ENCODE data around the gene IGDCC3. TPM values are rescaled to one million over a fixed set of nuclear protein-coding genes. Genes with fewer than 3 reads are reported as not detected.
A peak's percentile ranks its signal among the peaks of the same experiment; 100 is the strongest.
"Not testable (repeated sequence)": the region's sequence is repeated elsewhere in the genome, so short reads cannot be mapped to it uniquely, and the experiment has no call there.

IGDCC3 gene
- total RNA-seq, 2 donors from 2014 or later = 7.9 to 13.5 TPM

DNA sequence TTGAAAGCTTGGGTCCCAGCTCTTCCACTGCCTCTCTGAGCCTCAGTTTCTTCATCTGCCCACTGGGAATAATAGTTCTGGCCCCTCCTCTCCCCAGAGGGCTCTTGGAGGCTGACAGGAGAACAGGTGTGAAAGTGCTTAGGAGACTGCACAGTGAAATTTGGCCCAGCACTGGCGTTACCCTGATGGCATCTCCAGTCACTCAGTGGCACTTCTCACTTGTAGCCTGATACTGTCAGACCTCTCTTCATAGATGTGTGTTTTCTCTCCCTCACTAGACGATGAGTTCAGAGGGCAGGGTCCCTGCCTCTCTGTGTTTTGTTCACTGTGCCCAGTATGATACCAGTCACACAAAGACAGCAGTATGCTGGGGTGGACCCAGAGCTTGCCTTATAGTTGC lies 22.2 kb upstream of the IGDCC3 start:
- H3K4me1 ChIP-seq (ENCODE audit: control insufficient read depth, insufficient read depth, low read length) = peaks cover 11% of the 10 kb centered on the region
- Mint-ChIP-seq H3K27ac (no peak overlapping the region), H3K36me3 (ENCODE audit: low read depth) (peaks cover 18% of the 10 kb centered on the region), H3K27me3 (ENCODE audit: insufficient read depth) (peaks cover 41% of the 10 kb centered on the region), H3K4me3 (no peak overlapping the region), H3K4me1 (peaks cover 25% of the 10 kb centered on the region), H3K9me3 (no peaks in the 10 kb centered on the region)
- H3K9ac ChIP-seq (ENCODE audit: extremely low read depth, low read length, poor library complexity, severe bottlenecking) = no peak overlapping the region
- no peak for DNase-seq
- H3K9me3 ChIP-seq (ENCODE audit: control insufficient read depth, low read length) = no peaks in the 10 kb centered on the region
- TF ChIP-seq, protein P1, sequence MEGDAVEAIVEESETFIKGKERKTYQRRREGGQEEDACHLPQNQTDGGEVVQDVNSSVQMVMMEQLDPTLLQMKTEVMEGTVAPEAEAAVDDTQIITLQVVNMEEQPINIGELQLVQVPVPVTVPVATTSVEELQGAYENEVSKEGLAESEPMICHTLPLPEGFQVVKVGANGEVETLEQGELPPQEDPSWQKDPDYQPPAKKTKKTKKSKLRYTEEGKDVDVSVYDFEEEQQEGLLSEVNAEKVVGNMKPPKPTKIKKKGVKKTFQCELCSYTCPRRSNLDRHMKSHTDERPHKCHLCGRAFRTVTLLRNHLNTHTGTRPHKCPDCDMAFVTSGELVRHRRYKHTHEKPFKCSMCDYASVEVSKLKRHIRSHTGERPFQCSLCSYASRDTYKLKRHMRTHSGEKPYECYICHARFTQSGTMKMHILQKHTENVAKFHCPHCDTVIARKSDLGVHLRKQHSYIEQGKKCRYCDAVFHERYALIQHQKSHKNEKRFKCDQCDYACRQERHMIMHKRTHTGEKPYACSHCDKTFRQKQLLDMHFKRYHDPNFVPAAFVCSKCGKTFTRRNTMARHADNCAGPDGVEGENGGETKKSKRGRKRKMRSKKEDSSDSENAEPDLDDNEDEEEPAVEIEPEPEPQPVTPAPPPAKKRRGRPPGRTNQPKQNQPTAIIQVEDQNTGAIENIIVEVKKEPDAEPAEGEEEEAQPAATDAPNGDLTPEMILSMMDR (conservative IDR thresholded peaks at IDR 0.05) = no peak
- H3K4me3 ChIP-seq (ENCODE audit: low read length) = no peak overlapping the region
- H3K36me3 ChIP-seq (ENCODE audit: control insufficient read depth, insufficient read depth, low read length) = peaks cover 30% of the 10 kb centered on the region
- WGBS, 2 experiments (ENCODE audit: insufficient coverage in 1 of 2, insufficient read length in 1 of 2) = 86 to 92% methylated on average over 2 of the region's 2 CpGs
- no peaks in the 10 kb centered on the region for H3K27me3 ChIP-seq (ENCODE audit: control insufficient read depth, insufficient read depth, low read length, poor library complexity, severe bottlenecking)
- no peak overlapping the region for H3K27ac ChIP-seq (ENCODE audit: low read depth, low read length)

DNA sequence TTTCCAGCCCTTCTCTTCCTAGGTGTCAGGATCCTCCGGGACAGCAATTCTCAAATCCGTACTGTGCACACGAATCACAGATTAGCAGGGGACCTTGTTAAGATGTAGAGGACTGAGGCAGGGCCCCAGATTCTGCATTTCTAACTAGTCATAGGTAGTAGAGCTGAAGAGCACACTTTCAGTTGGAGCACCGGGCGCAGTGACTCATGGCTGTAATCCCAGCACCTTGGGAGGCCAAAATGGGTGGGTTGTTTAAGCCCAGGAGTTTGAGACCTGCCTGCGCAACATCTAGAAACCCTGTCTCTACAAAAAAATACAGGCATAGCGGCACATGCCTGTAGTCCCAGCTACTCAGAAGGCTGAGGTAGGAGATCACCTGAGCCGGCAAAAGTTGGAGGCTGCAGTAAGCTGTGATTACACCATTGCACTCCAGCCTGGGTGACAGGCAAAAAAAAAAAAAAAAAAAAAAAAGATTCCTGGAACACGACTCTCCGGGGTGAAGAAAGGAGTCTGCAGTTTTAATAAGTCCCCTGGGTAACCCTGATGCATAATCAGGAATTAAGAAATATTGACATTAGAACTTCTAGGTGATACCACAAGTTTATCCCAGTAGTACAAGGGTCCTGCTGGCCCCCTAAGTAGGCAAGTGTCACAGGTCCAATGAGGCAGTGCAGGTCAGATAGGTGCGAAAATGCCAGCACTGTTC lies 21.4 kb upstream of the IGDCC3 start:
- Mint-ChIP-seq H3K4me1 (peaks cover 21% of the 10 kb centered on the region), H3K27me3 (ENCODE audit: insufficient read depth) (peaks cover 50% of the 10 kb centered on the region), H3K36me3 (ENCODE audit: low read depth) (peaks cover 27% of the 10 kb centered on the region), H3K9me3 (no peaks in the 10 kb centered on the region), H3K4me3 (no peak overlapping the region), H3K27ac (no peak overlapping the region)
- TF ChIP-seq, protein P1 (conservative IDR thresholded peaks at IDR 0.05) = no peak
- Histone ChIP-seq H3K36me3 (ENCODE audit: control insufficient read depth, insufficient read depth, low read length) (peaks cover 38% of the 10 kb centered on the region), H3K9ac (ENCODE audit: extremely low read depth, low read length, poor library complexity, severe bottlenecking) (no peak overlapping the region), H3K27me3 (ENCODE audit: control insufficient read depth, insufficient read depth, low read length, poor library complexity, severe bottlenecking) (no peaks in the 10 kb centered on the region), H3K27ac (ENCODE audit: low read depth, low read length) (no peak overlapping the region), H3K9me3 (ENCODE audit: control insufficient read depth, low read length) (no peaks in the 10 kb centered on the region), H3K4me3 (ENCODE audit: low read length) (no peak overlapping the region), H3K4me1 (ENCODE audit: control insufficient read depth, insufficient read depth, low read length) (peaks cover 11% of the 10 kb centered on the region)
- no peak for DNase-seq
- WGBS, 2 experiments (ENCODE audit: insufficient coverage in 1 of 2, insufficient read length in 1 of 2) = 94 to 95% methylated on average over 6 to 11 of the region's 11 CpGs

DNA sequence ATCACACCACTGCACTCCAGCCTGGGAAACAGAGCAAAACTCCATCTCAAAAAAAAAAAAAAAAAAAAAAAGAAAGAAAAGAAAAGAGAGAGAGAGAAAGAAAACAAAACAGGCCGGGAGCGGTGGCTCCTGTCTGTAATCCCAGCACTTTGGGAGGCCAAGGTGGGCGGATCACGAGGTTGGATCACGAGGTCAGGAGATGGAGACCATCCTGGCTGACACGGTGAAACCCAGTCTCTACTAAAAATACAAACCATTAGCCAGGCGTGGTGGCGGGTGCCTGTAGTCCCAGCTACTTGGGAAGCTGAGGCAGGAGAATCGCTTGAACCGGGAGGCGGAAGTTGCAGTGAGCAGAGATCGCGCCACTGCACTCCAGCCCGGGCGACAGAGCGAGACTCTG lies 20.7 kb upstream of the IGDCC3 start:
- not testable (repeated sequence) for H3K27ac ChIP-seq (ENCODE audit: low read depth, low read length); H3K9ac ChIP-seq (ENCODE audit: extremely low read depth, low read length, poor library complexity, severe bottlenecking); H3K4me3 ChIP-seq (ENCODE audit: low read length); H3K9me3 ChIP-seq (ENCODE audit: control insufficient read depth, low read length); DNase-seq; H3K9me3 Mint-ChIP-seq; H3K27me3 ChIP-seq (ENCODE audit: control insufficient read depth, insufficient read depth, low read length, poor library complexity, severe bottlenecking); H3K27ac Mint-ChIP-seq; H3K4me3 Mint-ChIP-seq
- WGBS, 2 experiments (ENCODE audit: insufficient coverage in 1 of 2, insufficient read length in 1 of 2) = 95 to 97% methylated on average over 6 to 14 of the region's 16 CpGs
- H3K36me3 ChIP-seq (ENCODE audit: control insufficient read depth, insufficient read depth, low read length) = peaks cover 39% of the 10 kb centered on the region
- H3K36me3 Mint-ChIP-seq (ENCODE audit: low read depth) = peaks cover 33% of the 10 kb centered on the region
- H3K27me3 Mint-ChIP-seq (ENCODE audit: insufficient read depth) = peaks cover 56% of the 10 kb centered on the region
- peaks cover 11% of the 10 kb centered on the region for H3K4me1 ChIP-seq (ENCODE audit: control insufficient read depth, insufficient read depth, low read length)
- peaks cover 16% of the 10 kb centered on the region for H3K4me1 Mint-ChIP-seq

DNA sequence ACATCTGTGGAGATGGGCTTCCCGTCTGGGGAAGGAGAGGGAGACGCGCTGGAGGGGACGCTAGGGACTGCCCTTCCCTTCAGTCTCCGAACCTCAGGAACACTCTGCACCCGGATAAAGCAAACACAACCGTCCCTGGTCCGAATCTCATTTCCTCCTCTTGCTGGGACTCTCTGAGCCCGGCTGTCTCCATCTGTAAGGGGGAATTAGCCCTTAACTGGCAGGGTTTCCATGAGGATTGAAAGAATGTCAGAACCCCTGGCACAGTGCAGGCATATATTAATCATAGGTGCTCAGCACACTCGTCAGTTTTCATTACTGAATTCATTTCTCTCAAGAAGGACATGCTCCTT lies 19.1 kb upstream of the IGDCC3 start:
- Mint-ChIP-seq H3K36me3 (ENCODE audit: low read depth) (peaks cover 47% of the 10 kb centered on the region), H3K4me3 (peak overlapping the region; percentile 34), H3K27ac (no peak overlapping the region), H3K4me1 (peaks cover 16% of the 10 kb centered on the region), H3K27me3 (ENCODE audit: insufficient read depth) (peaks cover 58% of the 10 kb centered on the region), H3K9me3 (no peaks in the 10 kb centered on the region)
- WGBS, 2 experiments (ENCODE audit: insufficient coverage in 1 of 2, insufficient read length in 1 of 2) = 91 to 92% methylated on average over 6 to 10 of the region's 10 CpGs
- no peak for DNase-seq
- Histone ChIP-seq H3K4me1 (ENCODE audit: control insufficient read depth, insufficient read depth, low read length) (peaks cover 9% of the 10 kb centered on the region), H3K4me3 (ENCODE audit: low read length) (no peak overlapping the region), H3K27me3 (ENCODE audit: control insufficient read depth, insufficient read depth, low read length, poor library complexity, severe bottlenecking) (no peaks in the 10 kb centered on the region), H3K27ac (ENCODE audit: low read depth, low read length) (no peak overlapping the region), H3K36me3 (ENCODE audit: control insufficient read depth, insufficient read depth, low read length) (peaks cover 47% of the 10 kb centered on the region), H3K9ac (ENCODE audit: extremely low read depth, low read length, poor library complexity, severe bottlenecking) (no peak overlapping the region), H3K9me3 (ENCODE audit: control insufficient read depth, low read length) (no peaks in the 10 kb centered on the region)
- TF ChIP-seq, protein P1 (conservative IDR thresholded peaks at IDR 0.05) = no peak

All from endodermal cell (in vitro differentiated cells).